CD8-positive, alpha-beta memory T cell (primary cell): ENCODE results near the gene BOK. TPM values are rescaled to one million over a fixed set of nuclear protein-coding genes. Genes with fewer than 3 reads are reported as not detected.

Experiments
- CTCF ChIA-PET: fragments of 350-600 bp; sonication (Branson Sonifier 250); formaldehyde crosslinking; loops from one replicate; lab custom pipeline; 2021; ENCODE audit warnings: antibody characterized with exemption; lab: Charles Lee
- POLR2A ChIA-PET: fragments of 350-600 bp; sonication (Branson Sonifier 250); formaldehyde crosslinking; loops from one replicate; lab custom pipeline; 2021; ENCODE audit warnings: antibody characterized with exemption; lab: Charles Lee
- DNase-seq, 5 donors: peaks; one replicate each; pipeline versions ENCODE4 v3.0.0 to v3.0.0-alpha.2; 2020 to 2022; ENCODE audit warnings: mixed read lengths in 1 of 5
- H3K27ac ChIP-seq: one replicate; pipeline ENCODE4 v1.7.0; 2013; ENCODE audit warnings: low read depth, mild to moderate bottlenecking, low read length, moderate library complexity
- H3K27me3 ChIP-seq: 2 replicates; pipeline ENCODE4 v1.7.0; 2013; ENCODE audit warnings: low read length, mild to moderate bottlenecking; ENCODE audit not compliant: insufficient read depth, poor library complexity, severe bottlenecking
- H3K36me3 ChIP-seq: 2 replicates; pipeline ENCODE4 v1.7.0; 2013; ENCODE audit warnings: mild to moderate bottlenecking, low read length, moderate library complexity; ENCODE audit not compliant: insufficient read depth
- H3K4me1 ChIP-seq: 2 replicates; pipeline ENCODE4 v1.7.0; 2013; ENCODE audit warnings: mild to moderate bottlenecking, low read length, moderate library complexity; ENCODE audit not compliant: insufficient read depth
- H3K4me3 ChIP-seq: 2 replicates; pipeline ENCODE4 v1.7.0; 2013; ENCODE audit warnings: mild to moderate bottlenecking, low read length
- H3K9me3 ChIP-seq: 2 replicates; pipeline ENCODE4 v1.7.0; 2013; ENCODE audit warnings: mild to moderate bottlenecking, low read length
- H3K27ac Mint-ChIP-seq, 8 donors: one replicate each; pipeline ENCODE4 v1.8.0; 2020 to 2021; ENCODE audit warnings: mixed read lengths in 8 of 8, mild to moderate bottlenecking in 6 of 8, inconsistent platforms in 3 of 8, moderate library complexity in 3 of 8
- H3K27me3 Mint-ChIP-seq, 2 donors: one replicate each; pipeline ENCODE4 v1.8.0; 2020 to 2021; ENCODE audit warnings: mixed read lengths in 2 of 2, mild to moderate bottlenecking in 1 of 2, moderate library complexity in 1 of 2
- H3K36me3 Mint-ChIP-seq, 3 donors: one replicate each; pipeline ENCODE4 v1.8.0; 2020 to 2021; ENCODE audit warnings: mixed read lengths in 3 of 3, inconsistent platforms in 1 of 3, mild to moderate bottlenecking in 1 of 3
- H3K4me1 Mint-ChIP-seq, 3 donors: one replicate each; pipeline ENCODE4 v1.8.0; 2020 to 2021; ENCODE audit warnings: mixed read lengths in 3 of 3, inconsistent platforms in 1 of 3, mild to moderate bottlenecking in 1 of 3
- H3K4me3 Mint-ChIP-seq, 7 donors: one replicate each; pipeline ENCODE4 v1.8.0; 2020 to 2021; ENCODE audit warnings: mixed read lengths in 7 of 7, mild to moderate bottlenecking in 6 of 7, moderate library complexity in 4 of 7, inconsistent platforms in 2 of 7
- H3K9me3 Mint-ChIP-seq, 5 donors: one replicate each; pipeline ENCODE4 v1.8.0; 2020 to 2022; ENCODE audit warnings: mixed read lengths in 5 of 5, mild to moderate bottlenecking in 3 of 5, moderate library complexity in 2 of 5, inconsistent platforms in 1 of 5
- polyA plus RNA-seq: library from polyadenylated mRNA; unstranded; fragments of 300-500 nt; fragmentation: Illumina TruSeq; gene quantifications from one replicate; pipeline ENCODE4 v1.2.3, GENCODE V29; 2021
- total RNA-seq, 2 experiments: library from RNA; stranded (reverse); gene quantifications; one replicate each; pipeline ENCODE4 v1.2.3, GENCODE V29; 2021

BOK gene
- total and polyA plus RNA-seq, 3 experiments from 2014 or later: not detected

GRCh38 chr2:241556746-241557145 is 1.8 kb upstream of the BOK start:
- ChIA-PET POLR2A (no interaction called here), CTCF (interaction anchor here (1.4 kb wide), 1 partner anchor 9 kb away, joined by 3 read pairs; no protein-coding TSS in a partner anchor)
- Histone ChIP-seq H3K27me3 (peaks cover 4% of the 10 kb centered on the region), H3K36me3 (no peaks in the 10 kb centered on the region), H3K27ac (no peak overlapping the region), H3K4me3 (no peak overlapping the region), H3K4me1 (no peaks in the 10 kb centered on the region), H3K9me3 (no peaks in the 10 kb centered on the region)
- Mint-ChIP-seq H3K36me3 (peaks cover 0 to 12% (median 0%) of the 10 kb centered on the region in 3 donors), H3K27me3 (peaks cover 41 to 53% of the 10 kb centered on the region in 2 donors), H3K4me1 (peaks cover 9 to 19% (median 11%) of the 10 kb centered on the region in 3 donors), H3K4me3 (no peak overlapping the region), H3K9me3 (peaks cover 9 to 25% (median 14%) of the 10 kb centered on the region in 5 donors), H3K27ac (no peak overlapping the region)
- no peak for DNase-seq

DNA sequence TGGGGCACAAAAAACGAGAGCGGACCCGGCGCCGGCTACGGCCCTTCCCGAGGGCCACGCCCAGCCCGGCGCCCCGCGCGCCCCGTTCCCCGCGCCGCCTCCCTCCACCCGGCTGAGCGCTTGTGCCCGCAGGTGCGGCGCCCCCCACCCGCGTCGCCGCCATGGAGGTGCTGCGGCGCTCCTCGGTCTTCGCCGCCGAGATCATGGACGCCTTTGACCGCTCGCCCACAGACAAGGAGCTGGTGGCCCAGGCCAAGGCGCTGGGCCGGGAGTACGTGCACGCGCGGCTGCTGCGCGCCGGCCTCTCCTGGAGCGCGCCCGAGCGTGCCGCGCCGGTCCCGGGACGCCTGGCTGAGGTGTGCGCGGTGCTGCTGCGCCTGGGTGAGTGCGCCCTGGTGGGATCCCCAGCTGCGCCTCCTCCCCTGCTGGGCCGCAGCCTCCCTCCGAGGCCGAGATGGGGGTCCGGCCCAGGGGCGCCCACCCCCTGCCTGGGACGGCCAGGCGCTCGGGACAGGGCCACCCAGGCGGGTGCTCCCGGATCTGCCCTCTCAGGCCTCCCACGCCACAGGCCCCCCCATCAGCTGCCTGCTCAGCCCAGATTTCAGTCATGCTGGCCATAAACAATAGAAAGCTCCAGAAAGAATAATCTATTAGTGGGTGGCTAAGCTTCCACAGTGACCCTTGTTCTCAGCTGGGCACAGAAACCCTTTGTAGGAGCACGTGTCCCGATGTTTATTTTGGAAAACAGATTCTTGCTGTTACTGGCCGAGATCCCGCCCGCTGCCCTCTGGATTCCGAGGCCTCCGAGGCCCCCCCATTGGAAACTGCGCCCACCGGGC is 997 bp downstream of the BOK start:
- no peaks in the 10 kb centered on the region for H3K4me1 ChIP-seq
- no peak overlapping the region for H3K4me3 ChIP-seq
- Mint-ChIP-seq H3K36me3 (peaks cover 0 to 12% (median 0%) of the 10 kb centered on the region in 3 donors), H3K27me3 (peaks cover 33 to 43% of the 10 kb centered on the region in 2 donors), H3K4me1 (peaks cover 9 to 19% (median 11%) of the 10 kb centered on the region in 3 donors), H3K27ac (no peak overlapping the region), H3K4me3 (peak overlapping the region in 6 of 7 donors; percentile 63 to 73 (median 63)), H3K9me3 (peaks cover 9 to 25% (median 14%) of the 10 kb centered on the region in 5 donors)
- ChIA-PET CTCF (no interaction called here), POLR2A (no interaction called here)
- no peak overlapping the region for H3K27ac ChIP-seq
- no peaks in the 10 kb centered on the region for H3K36me3 ChIP-seq
- no peak for DNase-seq
- no peaks in the 10 kb centered on the region for H3K9me3 ChIP-seq
- H3K27me3 ChIP-seq: peaks cover 4% of the 10 kb centered on the region

- DNase-seq: no peak
- Mint-ChIP-seq H3K36me3 (peaks cover 0 to 12% (median 0%) of the 10 kb centered on the region in 3 donors), H3K9me3 (peaks cover 9 to 25% (median 13%) of the 10 kb centered on the region in 5 donors), H3K27me3 (peaks cover 33 to 39% of the 10 kb centered on the region in 2 donors), H3K4me1 (peaks cover 9 to 19% (median 11%) of the 10 kb centered on the region in 3 donors), H3K4me3 (peak overlapping the region in 6 of 7 donors; percentile 63 to 81 (median 63)), H3K27ac (no peak overlapping the region)
- Histone ChIP-seq H3K4me3 (no peak overlapping the region), H3K36me3 (no peaks in the 10 kb centered on the region), H3K27me3 (peaks cover 4% of the 10 kb centered on the region), H3K27ac (no peak overlapping the region), H3K9me3 (no peaks in the 10 kb centered on the region), H3K4me1 (no peaks in the 10 kb centered on the region)
- ChIA-PET POLR2A (no interaction called here), CTCF (no interaction called here)
Observed at GRCh38 chr2:241560162-241560882, 1.8 kb downstream of the BOK start.

GRCh38 chr2:241560883-241561474 is 2.4 kb downstream of the BOK start:
- CTCF ChIA-PET: no interaction called here
- Histone ChIP-seq H3K27me3 (peaks cover 4% of the 10 kb centered on the region), H3K9me3 (no peaks in the 10 kb centered on the region), H3K36me3 (no peaks in the 10 kb centered on the region), H3K4me1 (no peaks in the 10 kb centered on the region), H3K27ac (no peak overlapping the region), H3K4me3 (no peak overlapping the region)
- Mint-ChIP-seq H3K27ac (no peak overlapping the region), H3K9me3 (peaks cover 9 to 20% (median 13%) of the 10 kb centered on the region in 5 donors), H3K36me3 (peaks cover 0 to 12% (median 0%) of the 10 kb centered on the region in 3 donors), H3K4me3 (no peak overlapping the region), H3K4me1 (peaks cover 8 to 14% (median 9%) of the 10 kb centered on the region in 3 donors), H3K27me3 (peaks cover 31 to 35% of the 10 kb centered on the region in 2 donors)
- no peak for DNase-seq
- POLR2A ChIA-PET: no interaction called here

DNA sequence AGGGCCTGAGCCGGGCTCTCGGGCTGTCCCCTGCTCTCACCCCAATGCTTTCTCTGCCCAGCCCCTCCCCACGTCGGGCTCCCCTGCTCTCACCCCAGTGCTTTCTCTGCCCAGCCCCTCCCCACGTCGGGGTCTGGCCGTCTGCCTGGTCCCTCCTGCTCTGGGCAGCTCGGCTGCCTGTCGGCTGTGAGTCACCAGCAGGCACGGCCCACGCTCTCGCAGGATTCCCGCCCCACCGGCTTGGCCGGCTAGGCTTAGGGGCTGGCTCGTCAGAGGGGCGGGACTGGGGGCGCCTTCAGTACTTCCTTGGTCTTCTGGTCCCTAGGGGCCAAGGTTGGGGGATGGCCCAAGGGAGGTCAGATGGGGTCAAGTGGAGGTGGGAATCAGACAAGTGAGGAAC is 3.3 kb downstream of the BOK start:
- POLR2A ChIA-PET: no interaction called here

DNA sequence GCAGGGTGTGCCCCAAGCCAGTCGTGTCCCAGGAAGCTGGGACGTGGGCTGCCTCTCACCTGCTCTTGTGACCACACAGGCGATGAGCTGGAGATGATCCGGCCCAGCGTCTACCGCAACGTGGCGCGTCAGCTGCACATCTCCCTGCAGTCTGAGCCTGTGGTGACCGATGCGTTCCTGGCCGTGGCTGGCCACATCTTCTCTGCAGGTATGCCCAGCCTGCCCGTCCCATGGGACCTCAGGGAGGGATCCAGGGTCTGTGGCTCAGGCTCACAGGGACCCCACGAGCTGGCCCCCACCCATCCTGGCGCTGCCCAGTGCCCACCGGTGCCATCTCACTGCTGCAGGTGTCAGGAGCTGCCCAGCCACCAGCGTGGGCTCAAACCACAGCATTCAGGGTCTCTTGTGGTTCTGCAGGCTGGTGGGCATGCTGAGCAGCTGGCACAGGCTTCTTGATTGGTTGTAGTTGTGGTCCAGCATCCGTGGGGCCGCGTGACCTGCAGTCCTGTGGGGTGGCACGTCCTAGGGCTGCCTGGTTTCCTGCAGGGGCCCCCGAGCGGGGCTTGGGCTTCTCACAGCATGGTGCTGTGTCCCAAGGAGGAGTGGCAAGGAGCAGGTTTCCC is 3.8 kb downstream of the BOK start:
- Histone ChIP-seq H3K27me3 (peaks cover 4% of the 10 kb centered on the region), H3K4me3 (no peak overlapping the region), H3K4me1 (no peaks in the 10 kb centered on the region), H3K36me3 (no peaks in the 10 kb centered on the region), H3K27ac (no peak overlapping the region), H3K9me3 (no peaks in the 10 kb centered on the region)
- no peak overlapping the region for H3K4me3 Mint-ChIP-seq
- peaks cover 0 to 7% (median 0%) of the 10 kb centered on the region in 3 donors for H3K36me3 Mint-ChIP-seq
- ChIA-PET CTCF (no interaction called here), POLR2A (no interaction called here)
- peaks cover 3 to 9% (median 7%) of the 10 kb centered on the region in 5 donors for H3K9me3 Mint-ChIP-seq
- H3K27me3 Mint-ChIP-seq: peaks cover 22 to 28% of the 10 kb centered on the region in 2 donors
- DNase-seq: peak in 1 of 5 donors; percentile 16
- H3K4me1 Mint-ChIP-seq: peaks cover 8 to 14% (median 9%) of the 10 kb centered on the region in 3 donors
- H3K27ac Mint-ChIP-seq: no peak overlapping the region

More for the DNA sequence above, 3.3 kb downstream of the BOK start:
- no peaks in the 10 kb centered on the region for H3K4me1 ChIP-seq
- Mint-ChIP-seq H3K27me3 (peaks cover 27 to 29% of the 10 kb centered on the region in 2 donors), H3K9me3 (peaks cover 6 to 13% (median 10%) of the 10 kb centered on the region in 5 donors), H3K4me3 (no peak overlapping the region), H3K36me3 (peaks cover 0 to 8% (median 0%) of the 10 kb centered on the region in 3 donors), H3K27ac (no peak overlapping the region), H3K4me1 (peaks cover 8 to 14% (median 9%) of the 10 kb centered on the region in 3 donors)
- H3K36me3 ChIP-seq: no peaks in the 10 kb centered on the region
- CTCF ChIA-PET: no interaction called here
- peaks cover 4% of the 10 kb centered on the region for H3K27me3 ChIP-seq
- no peaks in the 10 kb centered on the region for H3K9me3 ChIP-seq
- peak in 1 of 5 donors; percentile 34 for DNase-seq
- no peak overlapping the region for H3K27ac ChIP-seq
- no peak overlapping the region for H3K4me3 ChIP-seq

- H3K4me1 ChIP-seq: no peaks in the 10 kb centered on the region
- peak in 1 of 5 donors; percentile 32 for DNase-seq
- ChIA-PET CTCF (no interaction called here), POLR2A (no interaction called here)
- Mint-ChIP-seq H3K36me3 (peaks cover 0 to 1% (median 0%) of the 10 kb centered on the region in 3 donors), H3K9me3 (peaks cover 0 to 3% (median 2%) of the 10 kb centered on the region in 5 donors), H3K4me1 (peaks cover 6 to 13% (median 9%) of the 10 kb centered on the region in 3 donors), H3K27me3 (peaks cover 15 to 22% of the 10 kb centered on the region in 2 donors), H3K27ac (no peak overlapping the region), H3K4me3 (no peak overlapping the region)
- no peak overlapping the region for H3K27ac ChIP-seq
- H3K36me3 ChIP-seq: no peaks in the 10 kb centered on the region
- peaks cover 4% of the 10 kb centered on the region for H3K27me3 ChIP-seq
- no peaks in the 10 kb centered on the region for H3K9me3 ChIP-seq
- no peak overlapping the region for H3K4me3 ChIP-seq
Observed at GRCh38 chr2:241563031-241563507, 4.5 kb downstream of the BOK start.
